AG09309 (cell line): Measurements from ENCODE around the gene TBL1X.
A peak's percentile ranks its signal among the peaks of the same experiment; 100 is the strongest.
"Not testable (repeated sequence)": the region's sequence is repeated elsewhere in the genome, so short reads cannot be mapped to it uniquely, and the experiment has no call there.

Experiments used
- DNase-seq: peaks from one replicate; pipeline ENCODE4 v3.0.0-alpha.2; 2010; ENCODE audit warnings: low read depth
- H3K4me3 ChIP-seq: 2 replicates; pipeline ENCODE4 v1.5.1; 2011; ENCODE audit warnings: mild to moderate bottlenecking, low read depth, low read length, moderate library complexity; ENCODE audit not compliant: control insufficient read depth
- CTCF ChIP-seq: IDR thresholded peaks from 2 replicates; pipeline ENCODE4 v1.5.1; 2011; ENCODE audit warnings: mild to moderate bottlenecking, low read depth, low read length, inconsistent platforms; ENCODE audit not compliant: insufficient read depth, control insufficient read depth; ENCODE audit errors: missing control alignments

The TBL1X gene

GRCh38 chrX:9430346-9430921, 34.4 kb upstream of the TBL1X start:
- H3K4me3 ChIP-seq = no peak overlapping the region
- no peak for DNase-seq

GRCh38 chrX:9431281-9431680, 33.6 kb upstream of the TBL1X start:
- TF ChIP-seq CTCF = no peak

More at GRCh38 chrX:9430346-9430921, 34.4 kb upstream of the TBL1X start:
- no peak for TF ChIP-seq CTCF

GRCh38 chrX:9433596-9433995, 31.3 kb upstream of the TBL1X start:
- TF ChIP-seq CTCF = no peak
- no peak overlapping the region for H3K4me3 ChIP-seq
- DNase-seq = no peak

More at GRCh38 chrX:9431281-9431680, 33.6 kb upstream of the TBL1X start:
- no peak for DNase-seq
- H3K4me3 ChIP-seq = no peak overlapping the region

- TF ChIP-seq CTCF = no peak
- no peak for DNase-seq
- no peak overlapping the region for H3K4me3 ChIP-seq
Measured at GRCh38 chrX:9434051-9434550, 30.8 kb upstream of the TBL1X start.

GRCh38 chrX:9435086-9435485, 29.8 kb upstream of the TBL1X start:
- not testable (repeated sequence) for H3K4me3 ChIP-seq, DNase-seq

GRCh38 chrX:9436812-9437211, 28.0 kb upstream of the TBL1X start:
- no peak for DNase-seq
- no peak for TF ChIP-seq CTCF
- H3K4me3 ChIP-seq = no peak overlapping the region

GRCh38 chrX:9438933-9439494, 25.8 kb upstream of the TBL1X start:
- H3K4me3 ChIP-seq = no peak overlapping the region
- DNase-seq = peak; percentile 3
- no peak for TF ChIP-seq CTCF
